ENCODE data around the gene CHGA. TPM values are rescaled to one million over a fixed set of nuclear protein-coding genes. Genes with fewer than 3 reads are reported as not detected.

The CHGA gene
- total RNA-seq, 2 experiments from 2014 or later = not detected

DNA sequence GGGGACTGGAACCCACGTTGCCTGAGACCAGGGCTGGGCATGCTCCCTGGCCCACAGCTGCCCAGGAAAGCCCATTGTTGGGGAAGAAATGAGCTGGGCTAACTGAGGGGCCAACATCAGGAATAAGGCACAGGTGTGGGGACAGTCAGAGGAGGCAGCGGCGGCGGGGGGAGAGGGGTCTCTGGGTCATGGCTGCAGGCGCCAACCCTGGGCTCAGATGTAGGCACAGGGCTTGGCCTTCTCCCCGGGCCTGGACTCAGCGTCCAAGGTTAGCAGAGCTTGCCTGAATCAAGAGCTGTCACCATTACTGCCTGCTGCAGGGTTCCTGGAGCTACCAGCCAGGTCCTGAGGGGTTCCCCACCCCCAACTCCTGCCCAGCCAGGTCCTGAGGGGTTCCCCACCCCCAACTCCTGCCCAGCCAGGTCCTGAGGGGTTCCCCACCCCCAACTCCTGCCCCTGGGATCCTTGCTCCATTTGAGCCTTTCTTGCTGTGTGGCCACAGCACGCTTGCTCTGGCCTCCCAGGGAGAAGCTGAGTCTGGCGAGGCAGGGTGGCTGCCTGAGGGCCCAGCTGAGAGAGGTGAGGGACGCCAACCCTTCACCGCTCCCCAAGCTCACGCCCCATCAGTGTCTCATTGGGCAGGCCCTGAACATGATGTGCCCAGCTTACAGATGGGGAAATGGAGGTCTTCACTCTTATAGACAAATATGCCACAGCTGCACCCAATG, 6.2 kb downstream of the CHGA start:
- Mint-ChIP-seq H3K4me1 (no peaks in the 10 kb centered on the region), H3K27me3 (peaks cover 4% of the 10 kb centered on the region), H3K27ac (no peak overlapping the region), H3K9me3 (no peaks in the 10 kb centered on the region), H3K4me3 (no peak overlapping the region), H3K36me3 (ENCODE audit: low read depth) (no peaks in the 10 kb centered on the region)
- POLR2A ChIA-PET = no interaction called here
- DNase-seq = no peak
- CTCF ChIA-PET = no interaction called here

GRCh38 chr14:92929689-92930608, 7.0 kb downstream of the CHGA start:
- ChIA-PET CTCF (interaction anchor here (1.2 kb wide), 1 partner anchor 22 kb away, joined by 3 read pairs; no protein-coding TSS in a partner anchor), POLR2A (no interaction called here)
- Mint-ChIP-seq H3K36me3 (ENCODE audit: low read depth) (no peaks in the 10 kb centered on the region), H3K4me3 (no peak overlapping the region), H3K9me3 (no peaks in the 10 kb centered on the region), H3K4me1 (no peaks in the 10 kb centered on the region), H3K27me3 (peaks cover 1% of the 10 kb centered on the region), H3K27ac (no peak overlapping the region)
- DNase-seq = no peak

GRCh38 chr14:92930737-92931602, 8.0 kb downstream of the CHGA start:
- POLR2A ChIA-PET = no interaction called here

GRCh38 chr14:92931681-92932447, 8.9 kb downstream of the CHGA start:
- ChIA-PET POLR2A (no interaction called here), CTCF (no interaction called here)
- Mint-ChIP-seq H3K27me3 (no peaks in the 10 kb centered on the region), H3K27ac (no peak overlapping the region), H3K4me3 (no peak overlapping the region), H3K36me3 (ENCODE audit: low read depth) (no peaks in the 10 kb centered on the region), H3K9me3 (no peaks in the 10 kb centered on the region), H3K4me1 (no peaks in the 10 kb centered on the region)
- DNase-seq = no peak

More at GRCh38 chr14:92930737-92931602, 8.0 kb downstream of the CHGA start:
- no peaks in the 10 kb centered on the region for H3K9me3 Mint-ChIP-seq
- H3K36me3 Mint-ChIP-seq (ENCODE audit: low read depth) = no peaks in the 10 kb centered on the region
- H3K4me1 Mint-ChIP-seq = no peaks in the 10 kb centered on the region
- CTCF ChIA-PET = interaction anchor here (1.2 kb wide), 1 partner anchor 21 kb away, joined by 3 read pairs; no protein-coding TSS in a partner anchor
- no peak overlapping the region for H3K4me3 Mint-ChIP-seq
- H3K27me3 Mint-ChIP-seq = no peaks in the 10 kb centered on the region
- DNase-seq = no peak
- H3K27ac Mint-ChIP-seq = no peak overlapping the region

DNA sequence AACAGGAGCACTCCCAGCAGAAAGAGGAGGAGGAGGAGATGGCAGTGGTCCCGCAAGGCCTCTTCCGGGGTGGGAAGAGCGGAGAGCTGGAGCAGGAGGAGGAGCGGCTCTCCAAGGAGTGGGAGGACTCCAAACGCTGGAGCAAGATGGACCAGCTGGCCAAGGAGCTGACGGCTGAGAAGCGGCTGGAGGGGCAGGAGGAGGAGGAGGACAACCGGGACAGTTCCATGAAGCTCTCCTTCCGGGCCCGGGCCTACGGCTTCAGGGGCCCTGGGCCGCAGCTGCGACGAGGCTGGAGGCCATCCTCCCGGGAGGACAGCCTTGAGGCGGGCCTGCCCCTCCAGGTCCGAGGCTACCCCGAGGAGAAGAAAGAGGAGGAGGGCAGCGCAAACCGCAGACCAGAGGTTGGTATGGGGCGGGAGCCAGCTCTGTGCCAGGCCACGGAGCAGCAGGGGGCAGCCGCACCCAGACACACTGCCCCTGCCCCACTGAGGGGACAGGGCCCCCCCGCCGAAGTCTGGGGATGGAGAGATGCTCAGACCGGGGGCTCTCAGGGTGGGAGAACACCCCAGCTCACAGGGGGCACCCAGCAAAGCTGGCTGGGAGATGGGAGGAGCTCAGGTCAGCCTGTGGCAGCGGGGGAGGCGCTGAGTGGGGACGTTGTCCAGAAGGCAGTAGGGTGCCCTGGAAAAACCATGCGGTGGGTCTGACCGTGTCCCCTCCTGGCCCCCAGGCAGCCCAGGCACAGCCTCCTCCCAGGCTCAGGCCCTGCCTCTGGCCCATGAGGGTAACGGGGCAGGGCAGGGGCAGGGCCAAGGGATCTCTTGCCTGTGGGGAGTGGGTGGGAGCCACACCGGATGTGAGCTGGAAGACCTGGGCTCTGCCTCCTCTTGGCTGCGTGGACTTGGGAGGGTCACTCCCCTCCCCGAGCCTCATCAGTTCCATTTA, 9.8 kb downstream of the CHGA start:
- Mint-ChIP-seq H3K9me3 (no peaks in the 10 kb centered on the region), H3K27me3 (no peaks in the 10 kb centered on the region), H3K36me3 (ENCODE audit: low read depth) (no peaks in the 10 kb centered on the region), H3K4me1 (no peaks in the 10 kb centered on the region), H3K27ac (no peak overlapping the region), H3K4me3 (no peak overlapping the region)
- DNase-seq = no peak
- CTCF ChIA-PET = interaction anchor here (1.3 kb wide), 1 partner anchor 7 kb away, joined by 3 read pairs; no protein-coding TSS in a partner anchor
- POLR2A ChIA-PET = no interaction called here

- H3K9me3 Mint-ChIP-seq = no peaks in the 10 kb centered on the region
- H3K4me3 Mint-ChIP-seq = no peak overlapping the region
- no peak for DNase-seq
- no peaks in the 10 kb centered on the region for H3K4me1 Mint-ChIP-seq
- CTCF ChIA-PET = interaction anchor here (1.3 kb wide), 1 partner anchor 8 kb away, joined by 3 read pairs; no protein-coding TSS in a partner anchor
- H3K27me3 Mint-ChIP-seq = no peaks in the 10 kb centered on the region
- H3K27ac Mint-ChIP-seq = no peak overlapping the region
- no peaks in the 10 kb centered on the region for H3K36me3 Mint-ChIP-seq (ENCODE audit: low read depth)
- POLR2A ChIA-PET = no interaction called here
Observed at GRCh38 chr14:92933481-92933880, 10.5 kb downstream of the CHGA start.

GRCh38 chr14:92934196-92935085, 11.5 kb downstream of the CHGA start:
- CTCF ChIA-PET = interaction anchor here (1.3 kb wide), 1 partner anchor 9 kb away, joined by 3 read pairs; no protein-coding TSS in a partner anchor
- no peak overlapping the region for H3K4me3 Mint-ChIP-seq

DNA sequence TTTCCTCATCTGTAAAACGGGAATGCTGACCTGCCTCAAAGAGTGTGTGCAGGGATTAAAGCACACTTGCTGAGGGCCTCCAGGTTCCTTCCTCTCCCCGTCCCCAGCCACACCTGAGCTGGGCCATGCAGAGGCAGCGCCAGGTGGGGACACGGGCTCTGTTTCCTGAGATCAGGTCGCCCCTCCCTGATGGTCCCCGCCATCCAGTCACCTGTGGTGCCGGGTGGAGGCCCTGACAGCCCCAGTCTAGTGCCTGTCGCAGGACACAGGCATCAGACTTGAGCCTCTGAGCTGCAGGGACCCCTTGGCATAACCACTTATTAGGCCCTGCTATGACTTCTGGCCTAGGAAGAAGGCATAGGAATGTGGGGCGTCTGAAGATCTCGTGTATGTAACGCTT, 12.5 kb downstream of the CHGA start:
- H3K36me3 Mint-ChIP-seq (ENCODE audit: low read depth) = no peaks in the 10 kb centered on the region
- H3K4me3 Mint-ChIP-seq = no peak overlapping the region
- H3K27ac Mint-ChIP-seq = no peak overlapping the region
- POLR2A ChIA-PET = no interaction called here
- CTCF ChIA-PET = no interaction called here
- no peaks in the 10 kb centered on the region for H3K27me3 Mint-ChIP-seq
- no peak for DNase-seq
- no peaks in the 10 kb centered on the region for H3K9me3 Mint-ChIP-seq
- no peaks in the 10 kb centered on the region for H3K4me1 Mint-ChIP-seq

More at GRCh38 chr14:92934196-92935085, 11.5 kb downstream of the CHGA start:
- Mint-ChIP-seq H3K27me3 (no peaks in the 10 kb centered on the region), H3K9me3 (no peaks in the 10 kb centered on the region), H3K4me1 (no peaks in the 10 kb centered on the region), H3K36me3 (ENCODE audit: low read depth) (no peaks in the 10 kb centered on the region), H3K27ac (no peak overlapping the region)
- POLR2A ChIA-PET = no interaction called here
- DNase-seq = no peak

DNA sequence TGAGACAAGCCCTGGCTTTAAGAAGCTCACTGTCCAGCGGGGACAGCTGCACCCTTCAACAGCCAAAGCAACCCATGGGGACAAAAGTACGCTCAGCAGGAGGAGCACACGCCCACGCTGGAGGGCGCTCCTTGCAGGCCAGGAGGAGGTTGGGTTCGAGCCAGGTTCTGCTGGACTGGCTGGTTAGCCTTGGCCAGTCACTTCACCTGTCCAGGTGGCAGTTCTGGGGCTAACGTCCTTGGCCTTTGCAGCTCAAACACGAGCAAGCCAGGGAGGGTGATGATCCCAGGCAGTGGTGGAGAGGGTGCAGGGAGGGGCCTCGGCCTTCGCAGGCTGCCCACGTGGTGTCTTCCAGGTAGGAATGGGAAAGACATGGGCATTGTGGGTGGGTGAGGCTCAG, 13.1 kb downstream of the CHGA start:
- POLR2A ChIA-PET = no interaction called here
- H3K27ac Mint-ChIP-seq = no peak overlapping the region
- H3K9me3 Mint-ChIP-seq = no peaks in the 10 kb centered on the region
- no peak overlapping the region for H3K4me3 Mint-ChIP-seq
- no peaks in the 10 kb centered on the region for H3K4me1 Mint-ChIP-seq
- no peaks in the 10 kb centered on the region for H3K36me3 Mint-ChIP-seq (ENCODE audit: low read depth)
- H3K27me3 Mint-ChIP-seq = no peaks in the 10 kb centered on the region
- no peak for DNase-seq
- CTCF ChIA-PET = no interaction called here

DNA sequence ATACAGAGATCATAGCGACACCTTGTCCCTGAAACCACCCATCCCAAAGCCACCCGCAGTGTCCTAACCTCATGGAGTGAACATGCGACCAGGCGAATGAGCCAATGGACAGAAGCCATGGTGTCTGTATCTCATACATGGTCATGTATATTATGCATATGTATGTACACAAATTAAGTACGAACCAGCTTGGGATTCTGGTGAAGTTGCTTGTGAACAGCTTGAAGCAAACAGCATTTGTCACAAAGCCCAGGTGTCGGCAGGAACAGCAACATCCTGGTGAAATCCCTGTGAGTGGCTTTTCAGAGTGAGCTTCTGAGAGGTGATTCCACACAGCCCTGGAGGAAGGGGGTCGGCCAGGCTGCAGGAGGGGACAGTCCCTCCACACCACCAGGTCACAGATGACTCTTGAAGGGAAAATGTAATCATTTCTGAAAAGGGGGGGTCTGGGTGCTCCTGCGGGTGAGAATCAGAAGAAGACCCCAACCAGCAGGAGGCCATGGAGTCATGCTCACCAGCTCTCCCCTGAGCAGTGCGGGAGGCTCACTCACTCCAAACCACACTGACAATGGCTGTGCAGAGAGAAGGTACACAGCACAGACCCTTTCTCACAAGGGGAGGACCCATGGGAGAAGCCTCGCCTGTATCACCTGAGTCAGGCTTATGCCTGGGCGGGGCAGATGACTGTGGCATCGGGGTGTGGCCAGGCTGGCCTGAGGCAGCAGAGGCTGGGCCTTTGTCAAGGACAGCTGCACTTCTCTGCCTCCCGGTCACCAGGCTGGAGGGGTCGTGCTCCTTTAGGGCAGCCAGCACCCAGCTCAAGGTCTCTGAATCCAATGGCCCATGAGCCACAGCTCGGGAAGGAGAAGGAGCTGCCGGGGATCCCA, 14.3 kb downstream of the CHGA start:
- ChIA-PET CTCF (no interaction called here), POLR2A (interaction anchor here (0.7 kb wide), 1 partner anchor 21 kb away, joined by 3 read pairs; no protein-coding TSS in a partner anchor)
- Mint-ChIP-seq H3K27me3 (no peaks in the 10 kb centered on the region), H3K4me3 (no peak overlapping the region), H3K9me3 (no peaks in the 10 kb centered on the region), H3K36me3 (ENCODE audit: low read depth) (no peaks in the 10 kb centered on the region), H3K27ac (no peak overlapping the region), H3K4me1 (no peaks in the 10 kb centered on the region)
- no peak for DNase-seq

All from activated CD4-positive, alpha-beta T cell treated with anti-CD3 and anti-CD28 coated beads, Interleukin-2, amount 10 ng/mL, durations not matched to agents 7 days and 5 days (primary cell).